IPS-NIHi7 (cell line): ENCODE measurements around the gene KCNJ16.

ENCODE experiments used
- DNase-seq: peaks from one replicate; pipeline ENCODE4 v3.0.0; 2012; ENCODE audit warnings: mixed read lengths; ENCODE audit errors: extremely low spot score

KCNJ16 gene

GRCh38 chr17:70128727-70129238 lies 53.8 kb downstream of the KCNJ16 start:
- DNase-seq: no peak

- no peak for DNase-seq
Observed at GRCh38 chr17:70130289-70130688, 55.3 kb downstream of the KCNJ16 start.

GRCh38 chr17:70132505-70132904 lies 57.5 kb downstream of the KCNJ16 start:
- DNase-seq: no peak

- no peak for DNase-seq
Observed at GRCh38 chr17:70134042-70134441, 59.0 kb downstream of the KCNJ16 start.

- no peak for DNase-seq
Observed at GRCh38 chr17:70134777-70135176, 59.8 kb downstream of the KCNJ16 start.

- no peak for DNase-seq
Observed at GRCh38 chr17:70136131-70136530, 61.1 kb downstream of the KCNJ16 start.

- no peak for DNase-seq
Observed at GRCh38 chr17:70137451-70138230, 62.6 kb downstream of the KCNJ16 start.

GRCh38 chr17:70138291-70138865 lies 63.4 kb downstream of the KCNJ16 start:
- no peak for DNase-seq

- DNase-seq: no peak
Observed at GRCh38 chr17:70139449-70139993, 64.5 kb downstream of the KCNJ16 start.

GRCh38 chr17:70144260-70144846 lies 69.3 kb downstream of the KCNJ16 start:
- no peak for DNase-seq

GRCh38 chr17:70153210-70153609 lies 78.2 kb downstream of the KCNJ16 start:
- no peak for DNase-seq

GRCh38 chr17:70157151-70157550 lies 82.1 kb downstream of the KCNJ16 start:
- DNase-seq: no peak

GRCh38 chr17:70158180-70158579 lies 83.2 kb downstream of the KCNJ16 start:
- no peak for DNase-seq

- DNase-seq: no peak
Observed at GRCh38 chr17:70158591-70158990, 83.6 kb downstream of the KCNJ16 start.

GRCh38 chr17:70159980-70160379 lies 85.0 kb downstream of the KCNJ16 start:
- DNase-seq: no peak

- DNase-seq: no peak
Observed at GRCh38 chr17:70161519-70161918, 86.5 kb downstream of the KCNJ16 start.

GRCh38 chr17:70165383-70165782 lies 90.4 kb downstream of the KCNJ16 start:
- no peak for DNase-seq

GRCh38 chr17:70166615-70167014 lies 91.6 kb downstream of the KCNJ16 start:
- no peak for DNase-seq

GRCh38 chr17:70168044-70168976 lies 93.3 kb downstream of the KCNJ16 start:
- DNase-seq: peak; percentile 67

GRCh38 chr17:70168977-70169708 lies 94.1 kb downstream of the KCNJ16 start, which contains the start of gene KCNJ2:
Gene KCNJ2 (plus strand): TSS chr17:70169532. CDS start chr17:70175040, 5,508 bp downstream.
- peak; percentile 93 for DNase-seq
